GM18861 (cell line): ENCODE results near the gene ARHGAP33.
"Not testable (repeated sequence)": the region's sequence is repeated elsewhere in the genome, so short reads cannot be mapped to it uniquely, and the experiment has no call there.

ENCODE experiments used
- ATAC-seq: cut with Tn5 transposase; IDR thresholded peaks from one replicate; pipeline ENCODE4 v1.9.1; 2021; ENCODE audit not compliant: unreplicated experiment

ARHGAP33 gene

DNA sequence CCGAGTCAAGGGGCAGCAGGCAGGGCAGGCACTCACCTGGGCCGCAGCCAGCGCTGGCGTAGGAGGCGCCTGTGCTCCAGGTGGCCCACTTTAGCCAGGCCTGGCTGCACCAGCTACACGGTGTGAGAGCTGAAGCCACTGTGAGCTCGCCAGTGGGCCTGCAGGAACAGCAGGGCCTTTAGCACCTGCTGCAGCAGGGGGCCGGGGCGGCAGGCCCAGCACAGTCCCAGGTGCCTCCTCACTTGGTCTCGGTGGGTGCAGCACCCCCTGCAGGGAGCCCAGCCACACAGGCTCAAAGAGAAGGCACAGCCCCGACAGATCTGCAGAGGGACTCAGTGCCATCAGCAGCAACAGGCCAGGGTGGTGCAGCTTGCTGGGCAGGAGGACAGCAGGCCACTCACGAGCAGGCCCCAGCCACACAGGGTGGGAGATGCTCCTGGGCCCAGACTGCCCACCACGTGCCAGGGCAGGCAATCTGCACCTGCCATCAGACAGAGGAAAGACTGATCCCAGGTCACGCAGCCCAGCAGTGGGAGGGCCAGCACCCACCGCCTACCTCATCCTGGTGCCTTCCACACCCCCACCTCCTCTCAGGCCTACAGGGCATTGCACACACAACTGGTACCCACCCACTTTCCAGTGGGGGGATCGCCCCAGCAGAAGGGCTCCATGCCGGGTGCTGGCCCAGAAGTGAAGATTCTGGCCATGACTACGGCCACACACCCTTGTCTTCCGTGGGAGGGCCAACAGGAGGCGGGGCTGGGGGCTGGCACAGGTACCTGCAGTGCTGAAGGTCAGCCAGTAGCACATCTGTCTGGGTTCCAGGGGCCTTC is 15.8 kb downstream of the ARHGAP33 start:
- ATAC-seq = no peak

DNA sequence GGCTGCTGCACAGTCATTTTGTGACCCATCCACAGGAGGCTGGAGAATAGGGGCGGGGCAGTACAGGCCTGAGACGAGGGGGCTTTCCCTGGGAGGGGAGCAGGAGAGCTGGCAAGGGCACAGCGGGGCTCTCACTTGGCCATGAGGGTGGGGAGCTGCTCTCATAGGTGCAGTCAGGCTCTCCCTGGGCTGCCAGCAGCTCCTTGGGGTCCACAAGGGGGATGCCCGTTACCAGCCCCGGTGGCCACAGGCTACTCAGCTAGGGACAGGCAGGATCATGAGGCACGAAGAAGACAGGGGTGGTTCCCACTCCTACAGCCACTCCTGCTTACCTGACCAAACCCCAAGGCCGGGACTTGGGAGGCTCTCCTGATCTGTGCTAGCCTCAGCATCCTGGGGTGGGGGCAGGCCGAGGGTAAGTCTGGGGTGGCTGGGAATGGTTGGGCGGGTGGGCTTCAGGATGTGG is 16.5 kb downstream of the ARHGAP33 start:
- no peak for ATAC-seq

DNA sequence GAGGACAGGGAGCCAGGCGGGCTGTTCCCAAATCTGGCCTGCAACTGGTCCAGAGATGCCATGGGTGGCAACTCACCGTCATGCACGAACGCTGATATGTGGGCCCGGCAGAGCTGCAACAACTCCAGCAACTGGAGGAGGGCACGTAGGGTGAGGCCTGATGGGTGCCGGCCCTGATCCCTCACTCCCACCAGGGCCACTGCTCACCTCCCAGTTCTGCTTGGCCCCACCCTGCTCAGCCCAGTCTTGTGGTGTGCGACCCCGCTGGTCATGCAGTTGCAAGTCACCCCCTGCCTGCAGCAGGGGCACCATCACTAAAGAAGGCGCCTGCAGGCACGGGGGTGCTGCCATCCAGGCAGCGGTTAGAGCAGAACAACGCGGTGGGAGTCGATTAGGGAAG is 16.9 kb downstream of the ARHGAP33 start:
- no peak for ATAC-seq

DNA sequence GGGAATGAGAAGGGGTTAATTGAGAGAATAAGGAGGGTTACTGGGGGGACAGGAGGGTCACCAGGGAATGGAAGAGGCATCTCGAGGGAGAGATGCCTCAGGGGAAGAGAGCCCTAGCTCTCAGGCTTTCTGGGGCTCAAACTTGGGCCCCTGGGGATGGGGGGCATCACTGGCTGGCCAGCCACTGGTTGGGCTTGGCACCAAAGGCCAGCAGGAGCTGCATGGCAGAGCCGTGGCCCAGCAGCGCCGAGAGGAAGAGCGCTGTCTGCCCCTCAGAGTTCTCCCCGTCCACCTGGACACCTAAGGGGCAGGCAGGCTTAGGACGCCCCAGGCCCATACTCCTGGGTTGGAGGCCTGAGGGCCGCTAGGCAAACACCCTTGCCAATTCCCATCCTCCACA is 17.5 kb downstream of the ARHGAP33 start:
- no peak for ATAC-seq

DNA sequence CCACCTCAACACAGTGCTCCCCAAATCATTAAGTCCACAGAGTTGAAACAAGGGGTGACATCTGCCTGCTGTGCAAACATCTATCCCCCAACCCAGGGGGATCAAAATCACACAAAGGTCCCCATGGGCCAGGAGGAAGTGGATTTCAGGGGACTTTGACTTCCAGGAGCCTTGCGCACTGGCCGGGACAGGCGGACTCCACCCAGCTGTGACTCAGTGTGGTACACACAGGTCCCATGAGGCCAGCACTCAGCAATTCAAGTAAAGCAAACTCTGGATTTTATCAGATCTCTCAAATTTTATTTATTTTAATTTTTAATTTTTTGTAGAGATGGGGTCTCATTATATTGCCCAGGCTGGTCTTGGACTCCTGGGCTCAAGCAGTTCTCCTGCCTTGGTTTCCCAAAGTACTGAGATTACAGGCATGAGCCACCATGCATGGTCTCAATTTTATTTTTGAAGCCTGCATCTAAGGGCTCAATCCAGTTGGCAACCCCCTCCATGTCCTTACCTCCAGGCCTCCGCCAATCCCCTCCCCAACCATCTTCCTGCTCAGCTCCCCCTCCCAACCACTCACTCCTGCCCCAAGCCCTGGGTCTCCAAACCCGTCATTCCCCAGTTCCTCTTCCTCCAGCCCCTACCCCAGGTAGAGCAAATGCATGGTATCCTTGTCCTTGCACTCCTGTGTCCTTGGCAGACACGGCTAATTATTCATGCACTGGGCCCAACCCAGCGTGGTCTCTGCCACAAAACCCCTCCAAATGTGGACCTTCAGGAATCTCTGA is 18.2 kb downstream of the ARHGAP33 start:
- no peak for ATAC-seq

DNA sequence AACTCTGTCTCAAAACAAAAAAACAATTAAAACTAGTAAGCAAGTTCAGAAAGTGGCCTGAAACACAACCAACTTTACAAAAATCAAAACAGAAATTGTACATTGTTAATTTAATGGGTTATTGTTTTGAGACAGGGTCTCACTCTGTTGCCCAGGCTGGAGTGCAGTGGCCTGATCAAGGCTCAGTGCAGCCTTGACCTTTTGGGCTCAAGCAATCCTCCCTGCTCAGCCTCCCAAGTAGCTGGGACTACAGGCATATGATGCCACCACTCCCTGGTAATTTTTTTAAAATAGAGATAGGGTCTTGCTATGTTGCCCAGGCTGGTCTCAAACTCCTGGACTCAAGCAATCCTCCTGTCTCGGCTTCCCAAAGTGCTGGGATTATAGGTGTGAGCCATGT is 20.2 kb downstream of the ARHGAP33 start:
- ATAC-seq = not testable (repeated sequence)

DNA sequence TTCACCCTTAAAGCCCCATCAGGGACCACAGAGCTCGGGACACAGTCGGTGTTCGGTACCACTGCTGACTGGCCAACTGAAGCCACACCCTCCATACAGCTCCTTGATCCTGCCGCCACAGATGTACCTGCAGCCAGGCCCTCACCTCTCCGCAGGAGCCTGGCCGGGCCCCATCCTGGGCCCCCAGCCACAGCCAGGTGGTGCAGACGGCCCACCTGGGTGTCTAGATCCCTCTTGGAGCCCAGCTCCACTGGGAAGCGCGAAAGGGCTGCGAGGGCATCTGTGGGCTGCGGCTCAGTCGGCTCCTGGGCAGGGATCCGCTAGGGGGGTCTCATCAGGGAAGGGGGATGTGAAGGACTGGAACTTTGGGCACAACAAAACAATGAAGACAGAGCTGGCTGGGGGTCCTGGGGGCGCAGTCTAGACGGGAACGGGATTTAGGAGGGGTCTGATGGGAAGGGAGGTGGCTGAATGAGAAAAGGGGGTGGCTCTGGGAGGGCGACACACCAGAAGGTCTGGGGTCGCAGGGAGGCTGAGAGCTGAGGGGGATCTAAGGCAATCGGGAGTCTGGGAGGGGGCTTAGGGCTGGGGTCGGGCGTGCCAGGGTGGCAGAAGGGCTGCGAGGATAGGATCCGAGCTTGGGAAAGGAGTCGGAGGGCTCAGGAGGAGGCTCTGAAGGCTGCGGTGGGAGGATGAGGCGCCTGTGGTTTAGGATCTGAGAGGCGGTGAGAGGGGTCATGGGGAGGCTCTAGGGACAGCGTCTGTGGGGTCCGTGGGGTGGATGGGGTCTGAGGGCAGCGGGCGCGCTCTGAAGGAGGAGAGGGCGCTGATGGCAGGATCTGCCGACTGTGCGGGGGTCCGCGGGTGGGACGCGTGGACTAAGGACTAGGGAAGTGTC is 21.5 kb downstream of the ARHGAP33 start:
- ATAC-seq = no peak

DNA sequence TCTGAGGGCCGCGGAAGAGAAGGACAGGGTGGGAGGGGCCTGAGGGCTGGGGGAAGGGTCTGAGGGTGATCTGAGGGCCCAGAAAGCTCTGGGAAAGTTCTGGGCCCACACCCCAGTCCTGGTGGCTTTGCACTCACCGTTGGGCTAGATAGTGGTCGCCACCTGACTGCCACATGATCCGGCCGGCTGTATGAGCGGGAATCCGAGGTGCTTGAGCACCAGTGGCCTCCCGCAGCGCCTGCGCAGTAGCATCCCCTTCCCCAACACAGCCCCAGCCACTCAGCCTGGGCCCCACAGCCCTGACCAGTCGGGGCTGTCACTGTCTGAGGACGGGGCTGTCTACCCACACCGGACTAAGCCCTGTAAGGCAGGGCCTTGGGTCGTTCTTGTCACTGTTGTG is 22.3 kb downstream of the ARHGAP33 start:
- no peak for ATAC-seq

DNA sequence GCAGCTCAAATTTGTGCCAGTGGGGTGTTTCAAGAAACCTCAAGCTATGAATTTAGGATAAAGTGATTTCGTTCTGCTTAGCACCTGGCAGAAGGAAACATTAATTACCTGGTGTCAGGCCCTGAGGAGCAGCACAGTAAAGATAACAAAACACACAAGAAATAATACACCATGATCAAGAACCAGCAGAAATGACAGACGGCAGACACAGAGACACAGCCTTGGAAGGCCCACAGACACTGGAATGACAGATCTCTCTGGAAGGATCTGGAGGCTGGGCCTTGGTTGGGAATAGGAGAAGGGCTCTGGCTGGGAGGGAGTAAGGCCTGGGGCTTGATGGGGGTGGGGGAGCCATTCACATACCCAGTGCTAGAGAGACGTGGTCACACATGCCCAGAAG is 26.5 kb downstream of the ARHGAP33 start:
- no peak for ATAC-seq

DNA sequence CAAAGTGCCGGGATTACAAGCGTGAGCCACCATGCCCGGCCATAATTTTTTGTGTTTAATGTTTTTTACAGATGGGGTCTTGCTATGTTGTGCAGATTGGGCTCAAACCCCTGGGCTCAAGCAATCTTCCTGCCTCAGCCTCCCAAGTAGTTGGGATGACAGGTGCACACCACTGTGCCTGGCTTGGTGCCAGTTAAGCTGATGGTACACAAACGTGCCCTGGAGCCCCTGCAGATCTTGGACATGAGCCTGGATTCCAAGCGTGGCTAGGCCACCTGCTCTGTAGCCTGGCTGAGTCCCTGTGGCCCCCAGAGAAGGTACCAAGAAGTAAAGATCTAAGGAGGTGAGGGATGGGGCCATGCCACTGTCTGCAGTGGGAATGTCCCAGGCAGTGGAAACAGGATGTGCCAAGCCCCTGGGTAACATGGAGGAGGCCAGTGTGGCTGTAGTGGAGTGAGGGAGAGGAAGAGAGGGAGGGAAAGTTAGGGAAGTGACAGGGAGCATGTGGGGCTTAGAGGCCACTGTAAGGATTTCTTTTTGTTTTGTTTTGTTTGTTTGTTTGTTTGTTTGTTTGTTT is 30.2 kb downstream of the ARHGAP33 start:
- ATAC-seq = no peak

DNA sequence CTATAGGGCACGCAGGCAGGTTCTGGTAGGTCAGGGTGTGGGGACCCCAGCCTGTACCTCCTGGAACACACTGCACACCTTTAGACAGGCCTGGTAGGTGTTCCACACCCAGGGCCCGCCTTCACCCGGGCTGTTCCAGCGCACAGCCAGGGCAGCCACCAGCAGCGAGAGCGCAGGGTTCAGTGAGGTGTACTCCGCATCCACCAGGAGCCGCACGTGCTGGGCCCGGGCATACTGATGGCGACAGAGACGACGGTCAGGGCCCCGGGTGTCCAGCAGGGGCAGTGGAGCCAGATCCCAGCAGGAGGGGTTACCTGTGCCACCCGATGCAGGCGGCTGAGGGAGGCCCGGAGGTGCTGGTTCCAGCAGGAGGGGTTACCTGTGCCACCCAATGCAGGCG is 31.2 kb downstream of the ARHGAP33 start:
- no peak for ATAC-seq

DNA sequence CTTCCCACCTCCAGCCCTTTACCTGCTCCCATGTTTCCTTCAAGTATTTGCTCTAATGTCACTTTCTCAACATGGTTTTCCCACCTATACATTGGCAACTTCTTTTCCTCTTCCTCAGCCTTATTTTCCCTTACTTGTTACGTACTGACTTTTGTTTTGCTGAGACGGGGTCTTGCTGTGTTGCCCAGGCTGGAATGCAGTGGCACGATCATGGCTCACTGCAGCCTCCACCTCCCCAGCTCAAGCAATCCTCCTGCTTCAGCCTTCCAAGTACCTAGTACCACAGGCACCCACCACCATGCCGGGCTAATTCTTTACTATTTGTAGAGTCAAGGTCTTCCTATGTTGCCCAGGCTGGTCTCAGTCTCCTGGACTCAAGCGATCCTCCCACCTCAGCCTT is 32.3 kb downstream of the ARHGAP33 start:
- no peak for ATAC-seq

DNA sequence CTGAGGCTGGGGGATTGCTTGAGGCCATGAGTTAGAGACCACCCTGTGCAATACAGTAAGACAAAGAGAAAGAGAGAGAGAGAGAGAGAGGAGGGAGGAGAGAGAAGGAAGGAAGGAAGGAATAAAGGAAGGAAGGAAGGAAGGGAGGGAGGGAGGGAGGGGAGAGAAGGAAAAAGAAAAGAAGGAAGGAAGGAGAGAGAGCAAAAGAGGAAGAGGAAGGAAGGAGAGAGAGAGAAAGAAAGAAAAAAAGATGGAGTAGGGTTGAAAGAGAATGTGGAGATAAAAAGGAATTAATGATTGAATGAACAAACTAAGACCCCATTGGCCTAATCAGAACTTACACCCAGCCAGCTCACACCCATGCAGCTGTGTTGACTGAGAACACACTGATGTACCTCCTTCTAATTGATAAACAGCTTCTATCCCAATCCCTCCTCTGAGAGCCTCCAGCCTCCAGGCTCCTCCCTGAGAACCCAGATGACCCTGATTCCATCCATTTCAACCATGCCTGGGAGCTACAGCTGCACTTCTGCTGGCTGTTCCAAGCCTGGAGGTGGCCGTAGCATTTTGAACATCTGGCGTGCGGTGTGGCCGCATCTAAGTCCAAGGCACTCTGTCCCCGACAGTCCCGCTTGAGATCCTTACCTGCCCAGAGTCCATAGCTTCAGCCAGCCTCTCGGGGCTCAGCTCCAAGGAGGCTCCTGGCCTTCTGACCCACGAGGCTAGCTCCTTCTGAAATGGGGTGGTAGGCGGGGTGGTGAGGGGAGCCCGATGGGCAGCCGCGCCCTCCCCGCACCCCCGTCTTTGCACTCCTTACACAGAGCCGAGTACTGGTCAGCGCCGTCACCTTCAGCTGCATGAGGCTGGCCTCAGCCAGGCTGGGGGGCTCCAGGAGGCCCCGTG is 36.2 kb downstream of the ARHGAP33 start:
- no peak for ATAC-seq

DNA sequence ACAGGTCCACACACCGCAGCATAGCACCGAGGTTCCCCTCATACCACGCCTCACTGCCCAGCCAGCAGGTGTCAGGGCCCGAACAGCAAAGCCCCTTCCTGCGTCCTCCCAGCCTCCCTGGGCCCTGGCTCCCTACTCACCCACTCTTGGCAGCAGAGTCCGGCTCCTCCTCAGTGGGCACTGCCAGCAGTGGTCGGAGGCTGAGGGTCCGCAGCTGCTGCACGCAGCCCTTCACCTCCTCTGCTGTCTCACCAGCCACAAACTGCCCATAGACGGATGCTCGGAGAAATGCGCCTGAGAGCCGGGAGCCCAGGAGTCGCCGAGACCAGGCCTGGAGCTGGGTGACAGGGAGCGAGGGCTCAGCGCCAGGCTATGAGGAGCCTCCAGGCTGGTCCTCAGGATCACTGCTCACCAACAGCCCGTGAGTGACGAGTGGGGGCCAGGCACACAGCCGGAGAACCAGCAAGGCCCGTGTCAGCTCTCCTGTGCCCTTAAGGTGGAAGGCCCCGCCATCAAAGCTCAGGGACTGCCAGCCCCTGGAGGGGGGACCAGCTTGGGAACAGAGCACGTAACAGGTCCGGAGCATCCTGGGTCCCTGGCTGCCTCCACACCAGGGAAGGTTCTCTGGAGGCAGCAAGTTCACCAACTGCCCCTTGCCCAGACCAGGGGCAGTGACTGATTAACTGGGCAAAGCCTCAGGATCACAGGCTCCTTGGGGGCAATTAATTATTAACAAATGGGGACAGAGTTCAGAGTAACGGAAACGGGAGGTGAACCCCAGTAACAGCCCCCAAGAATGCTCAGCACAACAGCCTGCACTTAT is 37.1 kb downstream of the ARHGAP33 start, which contains the start of gene PRODH2:
PRODH2 (minus strand) TSS at position 626 of the 823 bp plus-strand sequence; CDS start at position 586, 40 bp downstream.
- ATAC-seq = no peak

DNA sequence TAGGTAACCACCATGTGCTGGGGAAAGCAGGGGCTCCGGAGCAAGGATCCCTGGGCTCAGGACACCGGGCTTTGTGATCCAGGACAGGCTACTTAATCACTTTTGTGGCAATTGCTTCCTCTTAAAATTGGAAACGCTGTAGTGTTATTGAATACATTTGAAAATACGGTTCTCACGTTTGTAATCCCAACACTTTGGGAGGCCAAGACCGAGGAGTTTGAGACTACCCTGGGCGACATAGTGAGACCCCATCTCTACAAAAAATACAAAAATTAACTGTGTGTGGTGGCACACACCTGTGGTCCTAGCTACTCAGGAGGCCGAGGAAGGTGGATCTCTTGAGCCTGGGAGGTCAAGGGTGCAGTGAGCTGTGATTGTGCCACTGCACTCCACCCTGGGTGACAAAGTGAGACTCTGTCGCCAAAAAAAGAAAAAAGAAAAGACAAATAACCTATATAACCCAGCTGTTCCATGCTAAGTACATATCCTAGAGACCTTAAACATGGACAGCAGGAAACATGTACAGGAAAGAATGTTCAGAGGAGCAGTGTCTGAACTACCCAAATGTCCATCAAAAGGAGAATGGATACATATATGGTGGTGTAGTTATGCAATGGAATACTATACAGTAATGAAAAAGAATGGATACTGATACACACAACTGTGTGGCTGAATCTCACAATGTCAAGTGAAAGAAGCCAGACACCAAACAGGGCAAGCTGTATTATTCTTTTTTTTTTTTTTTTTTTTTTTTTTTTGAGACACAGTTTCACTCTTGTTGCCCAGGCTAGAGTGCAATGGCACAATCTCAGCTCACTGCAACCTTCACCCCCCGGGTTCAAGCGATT is 37.9 kb downstream of the ARHGAP33 start:
- no peak for ATAC-seq

DNA sequence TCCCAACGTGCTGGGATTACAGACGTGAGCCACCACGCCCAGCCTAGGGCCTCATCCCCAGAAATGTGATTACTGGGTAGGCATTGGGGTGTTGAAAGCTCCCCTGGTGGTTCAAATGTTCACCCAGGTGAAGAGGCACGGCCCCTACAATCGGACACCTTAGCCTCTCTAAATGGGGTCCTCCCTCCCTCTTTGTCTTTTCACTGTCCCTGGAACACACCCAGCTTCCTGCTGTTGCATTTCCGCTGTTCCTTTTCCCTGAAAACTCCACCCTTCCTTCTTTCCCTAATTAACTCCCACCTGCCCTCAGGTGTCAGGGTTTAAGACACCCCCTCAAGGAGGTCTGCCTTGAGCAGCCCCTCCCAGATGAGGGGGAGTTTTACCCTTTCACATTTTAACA is 40.9 kb downstream of the ARHGAP33 start:
- no peak for ATAC-seq

DNA sequence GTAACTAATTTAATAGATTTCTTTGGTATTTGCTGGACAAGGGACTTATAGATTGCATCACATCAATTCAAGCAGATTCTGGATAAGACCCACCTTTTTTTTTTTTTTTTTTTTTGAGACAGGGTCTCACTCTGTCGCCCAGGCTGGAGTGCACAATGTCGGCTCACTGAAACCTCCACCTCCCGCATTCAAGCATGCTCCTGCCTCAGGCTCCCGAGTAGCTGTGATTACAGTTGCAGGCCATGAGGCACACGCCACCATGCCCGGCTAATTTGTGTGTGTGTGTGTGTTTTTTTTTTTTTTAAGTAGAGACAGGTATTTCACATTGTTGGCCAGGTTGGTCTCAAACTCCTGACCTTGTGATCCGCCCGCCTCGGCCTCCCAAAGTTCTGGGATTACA is 41.5 kb downstream of the ARHGAP33 start:
- ATAC-seq = no peak

DNA sequence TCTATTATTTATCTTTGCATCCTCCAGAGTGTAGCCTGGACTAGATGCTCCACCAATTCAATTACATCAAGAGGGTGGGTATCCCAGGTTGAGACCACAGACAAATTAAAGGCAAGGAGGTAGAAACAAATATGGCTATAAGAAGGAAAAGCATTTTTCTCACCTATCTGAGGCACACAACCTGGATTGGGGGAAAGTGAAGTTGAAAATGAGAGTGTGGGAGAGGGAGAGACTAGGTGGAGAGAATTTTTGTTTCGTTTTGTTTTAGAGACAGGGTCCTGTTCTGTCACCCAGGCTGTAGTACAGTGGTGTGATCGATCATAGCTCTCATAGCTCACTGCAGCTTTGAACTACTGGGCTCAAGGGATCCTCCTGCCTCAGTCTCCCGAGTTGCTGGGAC is 43.1 kb downstream of the ARHGAP33 start:
- no peak for ATAC-seq
